ENCODE data around the gene TLE1.

TLE1 gene

DNA sequence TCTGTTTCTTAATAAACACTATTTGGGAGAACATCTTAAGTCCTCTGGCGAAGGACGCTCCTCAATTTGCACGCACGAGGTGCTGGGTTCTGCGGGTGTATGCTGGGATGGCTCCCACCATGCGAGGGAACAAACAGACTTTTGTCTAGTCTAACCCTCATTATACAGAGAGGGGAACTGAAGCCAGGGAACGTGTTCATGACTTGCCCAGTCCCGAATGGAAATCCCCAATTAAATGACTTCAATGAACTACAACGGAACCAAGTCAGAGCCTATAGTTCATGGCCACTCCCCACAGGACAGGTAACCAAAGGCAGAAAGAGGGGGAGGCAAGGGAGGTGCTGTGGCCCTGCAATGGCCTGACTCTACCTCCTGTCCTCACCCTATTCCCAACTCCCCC lies 9.3 kb downstream of the TLE1 start:
- H4K8ac ChIP-seq (ENCODE audit: low read length): no peak overlapping the region
- no peak overlapping the region for H3K4me3 ChIP-seq (ENCODE audit: insufficient read depth in 1 of 2, low read depth in 1 of 2, low read length in 2 of 2)
- H2BK15ac ChIP-seq (ENCODE audit: low read depth, poor library complexity, severe bottlenecking): no peak overlapping the region
- no peak overlapping the region for H3K23ac ChIP-seq (ENCODE audit: low read length in 2 of 2)
- no peak overlapping the region for H3K14ac ChIP-seq (ENCODE audit: low read length in 2 of 2)
- WGBS: 89% methylated on average over 7 of the region's 9 CpGs
- H3K4me2 ChIP-seq (ENCODE audit: low read length, poor library complexity, severe bottlenecking): no peak overlapping the region
- peaks cover 19 to 61% of the 10 kb centered on the region in 2 experiments for H3K36me3 ChIP-seq (ENCODE audit: control insufficient read depth in 1 of 2, insufficient read depth in 2 of 2, low read depth in 1 of 2, low read length in 2 of 2)
- H3K4ac ChIP-seq (ENCODE audit: low read depth in 1 of 2, low read length in 2 of 2): no peak overlapping the region
- no peak overlapping the region for H2BK120ac ChIP-seq (ENCODE audit: low read depth, low read length)
- H3K79me1 ChIP-seq (replicated peaks; ENCODE audit: low read length, poor library complexity, severe bottlenecking): peaks cover 32% of the 10 kb centered on the region
- H3K18ac ChIP-seq (ENCODE audit: low read depth in 1 of 2, low read length in 2 of 2): no peak overlapping the region
- H3K4me1 ChIP-seq (ENCODE audit: control insufficient read depth, insufficient read depth, low read depth, low read length): peaks cover 1% of the 10 kb centered on the region
- H4K91ac ChIP-seq (ENCODE audit: low read length): no peak overlapping the region
- no peak overlapping the region for H3K27ac ChIP-seq (ENCODE audit: low read length, poor library complexity, severe bottlenecking)
- H2BK5ac ChIP-seq (ENCODE audit: low read depth, low read length, poor library complexity, severe bottlenecking): no peak overlapping the region
- DNase-seq: no peak
- no peaks in the 10 kb centered on the region for H3K27me3 ChIP-seq (ENCODE audit: control insufficient read depth in 1 of 2, insufficient read depth in 1 of 2, low read length in 2 of 2)
- H2AFZ ChIP-seq (ENCODE audit: low read depth, low read length): no peak overlapping the region
- no peaks in the 10 kb centered on the region for H3K9me3 ChIP-seq (ENCODE audit: control insufficient read depth, low read length)
- no peak overlapping the region for H3K9ac ChIP-seq (ENCODE audit: low read length)
- H2BK12ac ChIP-seq (ENCODE audit: low read length in 2 of 2): no peak overlapping the region
- peak overlapping the region; percentile 35 for H2AK5ac ChIP-seq (ENCODE audit: low read length, severe bottlenecking)

DNA sequence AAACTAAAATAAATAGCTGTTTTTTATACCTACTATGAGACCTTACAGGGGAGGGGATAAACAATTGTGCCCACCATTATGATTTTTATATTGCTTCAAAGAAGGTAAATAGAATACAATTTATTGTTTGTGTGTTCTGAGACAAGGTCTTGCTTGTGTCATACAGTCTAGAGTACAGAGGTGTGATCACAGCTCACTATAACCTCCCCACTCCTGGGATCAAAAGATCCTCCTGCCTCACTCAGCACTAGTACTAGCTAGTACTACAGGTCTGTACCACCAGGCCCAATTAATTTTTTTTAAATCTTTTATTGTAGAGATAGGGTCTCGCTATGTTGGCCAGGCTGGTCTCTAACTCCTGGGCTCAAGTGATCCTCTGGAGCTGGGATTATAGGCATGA lies 11.3 kb downstream of the TLE1 start:
- no peak overlapping the region for H3K4me3 ChIP-seq (ENCODE audit: insufficient read depth in 1 of 2, low read depth in 1 of 2, low read length in 2 of 2)
- H2BK12ac ChIP-seq (ENCODE audit: low read length in 2 of 2): no peak overlapping the region
- H3K18ac ChIP-seq (ENCODE audit: low read depth in 1 of 2, low read length in 2 of 2): no peak overlapping the region
- H4K91ac ChIP-seq (ENCODE audit: low read length): no peak overlapping the region
- H3K4me2 ChIP-seq (ENCODE audit: low read length, poor library complexity, severe bottlenecking): no peak overlapping the region
- no peak overlapping the region for H2BK120ac ChIP-seq (ENCODE audit: low read depth, low read length)
- H3K27ac ChIP-seq (ENCODE audit: low read length, poor library complexity, severe bottlenecking): no peak overlapping the region
- WGBS: 100% methylated on average over 1 of the region's 1 CpG
- no peak overlapping the region for H3K14ac ChIP-seq (ENCODE audit: low read length in 2 of 2)
- no peak for DNase-seq
- no peak overlapping the region for H3K9ac ChIP-seq (ENCODE audit: low read length)
- peaks cover 45% of the 10 kb centered on the region for H3K79me1 ChIP-seq (replicated peaks; ENCODE audit: low read length, poor library complexity, severe bottlenecking)
- peaks cover 22 to 54% of the 10 kb centered on the region in 2 experiments for H3K36me3 ChIP-seq (ENCODE audit: control insufficient read depth in 1 of 2, insufficient read depth in 2 of 2, low read depth in 1 of 2, low read length in 2 of 2)
- H2BK15ac ChIP-seq (ENCODE audit: low read depth, poor library complexity, severe bottlenecking): no peak overlapping the region
- no peak overlapping the region for H2BK5ac ChIP-seq (ENCODE audit: low read depth, low read length, poor library complexity, severe bottlenecking)
- H3K27me3 ChIP-seq (ENCODE audit: control insufficient read depth in 1 of 2, insufficient read depth in 1 of 2, low read length in 2 of 2): no peaks in the 10 kb centered on the region
- no peaks in the 10 kb centered on the region for H3K4me1 ChIP-seq (ENCODE audit: control insufficient read depth, insufficient read depth, low read depth, low read length)
- no peak overlapping the region for H4K8ac ChIP-seq (ENCODE audit: low read length)
- no peak overlapping the region for H3K4ac ChIP-seq (ENCODE audit: low read depth in 1 of 2, low read length in 2 of 2)
- no peak overlapping the region for H2AFZ ChIP-seq (ENCODE audit: low read depth, low read length)
- no peak overlapping the region for H3K23ac ChIP-seq (ENCODE audit: low read length in 2 of 2)
- no peak overlapping the region for H2AK5ac ChIP-seq (ENCODE audit: low read length, severe bottlenecking)
- no peaks in the 10 kb centered on the region for H3K9me3 ChIP-seq (ENCODE audit: control insufficient read depth, low read length)

DNA sequence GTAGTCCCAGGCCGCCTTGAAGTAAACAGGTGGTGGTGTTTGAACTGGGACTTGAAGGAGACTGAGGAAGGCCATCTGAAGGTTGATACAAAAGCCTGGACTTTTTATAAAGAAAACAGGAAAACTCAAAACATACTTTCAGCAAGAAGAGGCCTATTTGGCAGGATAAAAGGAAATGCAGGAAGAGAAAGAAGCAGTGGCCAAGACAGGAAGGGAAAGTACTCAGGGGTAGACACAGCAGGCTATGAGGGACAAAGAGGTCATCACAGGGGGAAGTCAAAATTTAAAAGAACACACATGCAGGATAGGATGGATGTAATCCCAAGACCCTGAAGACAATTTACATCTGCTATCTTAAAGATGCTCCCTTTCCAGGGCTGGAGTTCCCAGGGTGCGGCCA lies 13.0 kb downstream of the TLE1 start:
- Histone ChIP-seq H3K4me2 (ENCODE audit: low read length, poor library complexity, severe bottlenecking) (no peak overlapping the region), H3K18ac (ENCODE audit: low read depth in 1 of 2, low read length in 2 of 2) (no peak overlapping the region), H2BK120ac (ENCODE audit: low read depth, low read length) (no peak overlapping the region), H3K23ac (ENCODE audit: low read length in 2 of 2) (no peak overlapping the region), H3K36me3 (ENCODE audit: control insufficient read depth in 1 of 2, insufficient read depth in 2 of 2, low read depth in 1 of 2, low read length in 2 of 2) (peaks cover 20 to 45% of the 10 kb centered on the region in 2 experiments), H2BK12ac (ENCODE audit: low read length in 2 of 2) (no peak overlapping the region), H3K4me3 (ENCODE audit: insufficient read depth in 1 of 2, low read depth in 1 of 2, low read length in 2 of 2) (no peak overlapping the region), H3K79me1 (replicated peaks; ENCODE audit: low read length, poor library complexity, severe bottlenecking) (peaks cover 41% of the 10 kb centered on the region), H3K9ac (ENCODE audit: low read length) (no peak overlapping the region), H2BK5ac (ENCODE audit: low read depth, low read length, poor library complexity, severe bottlenecking) (no peak overlapping the region), H4K91ac (ENCODE audit: low read length) (no peak overlapping the region), H2AFZ (ENCODE audit: low read depth, low read length) (no peak overlapping the region), H2AK5ac (ENCODE audit: low read length, severe bottlenecking) (no peak overlapping the region), H4K8ac (ENCODE audit: low read length) (no peak overlapping the region), H3K4me1 (ENCODE audit: control insufficient read depth, insufficient read depth, low read depth, low read length) (no peaks in the 10 kb centered on the region), H3K9me3 (ENCODE audit: control insufficient read depth, low read length) (no peaks in the 10 kb centered on the region), H2BK15ac (ENCODE audit: low read depth, poor library complexity, severe bottlenecking) (no peak overlapping the region), H3K4ac (ENCODE audit: low read depth in 1 of 2, low read length in 2 of 2) (no peak overlapping the region), H3K27ac (ENCODE audit: low read length, poor library complexity, severe bottlenecking) (no peak overlapping the region), H3K27me3 (ENCODE audit: control insufficient read depth in 1 of 2, insufficient read depth in 1 of 2, low read length in 2 of 2) (no peaks in the 10 kb centered on the region), H3K14ac (ENCODE audit: low read length in 2 of 2) (no peak overlapping the region)
- 100% methylated on average over 2 of the region's 2 CpGs for WGBS
- DNase-seq: no peak

DNA sequence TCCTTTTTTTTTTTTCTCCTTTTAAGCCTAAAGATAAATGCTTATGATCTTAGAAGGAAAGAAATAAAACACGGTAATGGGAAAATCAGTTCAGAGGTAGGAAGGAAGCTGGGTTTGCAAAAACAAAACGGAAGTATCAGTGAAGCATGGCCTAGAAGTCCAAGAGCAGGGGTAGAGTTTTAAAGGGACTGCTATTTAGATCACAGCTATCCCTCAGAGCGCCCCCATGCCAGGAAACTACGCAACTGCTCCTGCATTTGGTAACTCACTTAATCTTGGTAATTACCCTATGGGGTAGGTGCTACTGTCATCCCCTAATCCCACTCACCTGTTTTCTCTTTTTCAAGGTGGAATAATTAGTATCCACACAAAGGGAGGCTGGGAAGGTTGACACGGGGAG lies 16.0 kb downstream of the TLE1 start:
- H2AFZ ChIP-seq (ENCODE audit: low read depth, low read length): no peak overlapping the region
- no peak overlapping the region for H3K27ac ChIP-seq (ENCODE audit: low read length, poor library complexity, severe bottlenecking)
- H2BK12ac ChIP-seq (ENCODE audit: low read length in 2 of 2): no peak overlapping the region
- no peak overlapping the region for H3K4ac ChIP-seq (ENCODE audit: low read depth in 1 of 2, low read length in 2 of 2)
- no peak overlapping the region for H3K9ac ChIP-seq (ENCODE audit: low read length)
- no peak overlapping the region for H2AK5ac ChIP-seq (ENCODE audit: low read length, severe bottlenecking)
- no peak for DNase-seq
- H3K18ac ChIP-seq (ENCODE audit: low read depth in 1 of 2, low read length in 2 of 2): no peak overlapping the region
- H3K36me3 ChIP-seq (ENCODE audit: control insufficient read depth in 1 of 2, insufficient read depth in 2 of 2, low read depth in 1 of 2, low read length in 2 of 2): peaks cover 10 to 25% of the 10 kb centered on the region in 2 experiments
- no peak overlapping the region for H3K4me2 ChIP-seq (ENCODE audit: low read length, poor library complexity, severe bottlenecking)
- no peaks in the 10 kb centered on the region for H3K4me1 ChIP-seq (ENCODE audit: control insufficient read depth, insufficient read depth, low read depth, low read length)
- peaks cover 39% of the 10 kb centered on the region for H3K79me1 ChIP-seq (replicated peaks; ENCODE audit: low read length, poor library complexity, severe bottlenecking)
- WGBS: 74% methylated on average over 5 of the region's 5 CpGs
- no peaks in the 10 kb centered on the region for H3K27me3 ChIP-seq (ENCODE audit: control insufficient read depth in 1 of 2, insufficient read depth in 1 of 2, low read length in 2 of 2)
- H3K4me3 ChIP-seq (ENCODE audit: insufficient read depth in 1 of 2, low read depth in 1 of 2, low read length in 2 of 2): no peak overlapping the region
- H4K91ac ChIP-seq (ENCODE audit: low read length): no peak overlapping the region
- H3K14ac ChIP-seq (ENCODE audit: low read length in 2 of 2): no peak overlapping the region
- H2BK15ac ChIP-seq (ENCODE audit: low read depth, poor library complexity, severe bottlenecking): no peak overlapping the region
- H4K8ac ChIP-seq (ENCODE audit: low read length): no peak overlapping the region
- H3K23ac ChIP-seq (ENCODE audit: low read length in 2 of 2): no peak overlapping the region
- H3K9me3 ChIP-seq (ENCODE audit: control insufficient read depth, low read length): no peaks in the 10 kb centered on the region
- H2BK5ac ChIP-seq (ENCODE audit: low read depth, low read length, poor library complexity, severe bottlenecking): no peak overlapping the region
- H2BK120ac ChIP-seq (ENCODE audit: low read depth, low read length): no peak overlapping the region

Measured in mesenchymal stem cell (in vitro differentiated cells and primary cell).